Dermis blood vessel endothelial cell (primary cell): ENCODE results near the gene CUEDC1. TPM values are rescaled to one million over a fixed set of nuclear protein-coding genes. Genes with fewer than 3 reads are reported as not detected.

Experiments
- DNase-seq: peaks from one replicate; pipeline ENCODE4 v3.0.0; 2010
- total RNA-seq: library from RNA; depleted of rRNA; stranded (reverse); fragments of >200 nt; gene quantifications from 2 replicates; pipeline ENCODE4 v1.2.3, GENCODE V29; 2014

The CUEDC1 gene
- total RNA-seq, 1 donor from 2014 or later, result 6.5 TPM

DNA sequence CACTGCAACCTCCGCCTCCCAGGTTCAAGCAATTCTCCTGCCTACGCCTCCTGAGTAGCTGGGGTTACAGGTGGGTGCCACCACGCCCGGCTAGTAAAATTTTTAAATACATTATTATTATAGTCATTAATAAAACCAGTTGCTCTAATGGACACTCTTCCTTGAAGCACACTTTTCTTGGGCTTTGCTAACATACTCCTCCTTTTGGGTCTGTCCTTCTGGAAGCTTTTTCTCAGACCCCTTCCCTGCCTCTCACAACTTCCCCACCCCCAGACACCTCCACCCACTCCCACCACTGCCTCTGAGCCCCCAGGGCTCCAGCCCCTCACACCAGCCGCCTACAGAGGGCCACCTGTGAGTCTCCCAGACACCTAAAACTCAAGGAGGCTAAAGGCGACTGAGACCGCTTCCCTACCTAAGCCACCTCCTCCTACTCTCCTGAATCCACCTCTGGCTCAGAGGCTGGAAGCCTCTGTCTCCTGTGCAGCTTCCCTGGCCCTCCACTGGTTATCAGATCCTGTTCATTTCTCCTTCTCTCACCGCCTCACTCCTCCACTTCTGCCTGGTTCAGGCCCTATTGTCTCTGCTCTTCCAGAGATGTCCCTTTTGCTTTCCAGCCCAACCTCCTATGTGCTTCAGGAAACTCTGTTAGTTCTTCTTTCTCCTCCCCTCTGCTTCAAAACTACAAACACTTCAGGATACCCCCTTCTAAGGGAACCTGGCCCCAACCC lies 2.1 kb upstream of the CUEDC1 start:
- no peak for DNase-seq

DNA sequence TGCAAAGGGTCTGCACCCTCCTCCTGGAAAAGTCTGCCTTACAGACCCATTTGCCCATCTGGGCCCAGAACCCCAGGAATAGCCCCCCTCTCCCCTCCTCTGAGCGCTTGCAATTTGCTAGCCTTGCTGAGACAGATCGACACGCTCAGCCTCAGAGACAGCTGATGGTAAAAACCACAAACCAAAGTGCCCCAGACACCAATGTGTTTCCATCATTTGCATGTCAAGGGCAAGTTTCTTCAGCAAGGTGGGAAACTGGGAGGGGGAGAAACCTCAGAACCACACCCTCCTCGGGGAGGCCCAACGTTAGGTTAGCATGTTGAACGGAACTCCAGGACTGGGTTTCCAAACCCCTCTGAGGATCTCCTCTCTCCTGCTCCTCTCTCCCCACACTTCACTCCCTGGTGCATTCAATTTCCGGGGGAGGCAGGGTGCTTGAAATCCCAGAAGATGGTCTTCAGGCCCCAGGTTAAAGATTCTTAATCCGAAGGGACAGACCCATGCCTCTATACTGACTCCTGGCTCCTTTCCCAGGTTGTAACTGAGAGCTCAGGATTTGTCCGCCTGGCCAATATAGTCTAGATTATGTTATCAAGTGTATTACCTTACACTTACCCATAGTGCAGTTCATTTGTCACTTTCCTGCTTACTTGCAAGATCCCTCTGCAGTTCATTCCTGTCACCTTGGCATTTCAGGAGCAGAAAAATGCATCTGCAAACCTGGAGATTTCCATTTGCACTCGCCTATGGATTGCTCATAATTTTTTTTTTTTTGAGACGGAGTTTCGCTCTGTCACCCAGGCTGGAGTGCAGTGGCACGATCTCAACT lies 1.3 kb upstream of the CUEDC1 start:
- DNase-seq, result no peak

DNA sequence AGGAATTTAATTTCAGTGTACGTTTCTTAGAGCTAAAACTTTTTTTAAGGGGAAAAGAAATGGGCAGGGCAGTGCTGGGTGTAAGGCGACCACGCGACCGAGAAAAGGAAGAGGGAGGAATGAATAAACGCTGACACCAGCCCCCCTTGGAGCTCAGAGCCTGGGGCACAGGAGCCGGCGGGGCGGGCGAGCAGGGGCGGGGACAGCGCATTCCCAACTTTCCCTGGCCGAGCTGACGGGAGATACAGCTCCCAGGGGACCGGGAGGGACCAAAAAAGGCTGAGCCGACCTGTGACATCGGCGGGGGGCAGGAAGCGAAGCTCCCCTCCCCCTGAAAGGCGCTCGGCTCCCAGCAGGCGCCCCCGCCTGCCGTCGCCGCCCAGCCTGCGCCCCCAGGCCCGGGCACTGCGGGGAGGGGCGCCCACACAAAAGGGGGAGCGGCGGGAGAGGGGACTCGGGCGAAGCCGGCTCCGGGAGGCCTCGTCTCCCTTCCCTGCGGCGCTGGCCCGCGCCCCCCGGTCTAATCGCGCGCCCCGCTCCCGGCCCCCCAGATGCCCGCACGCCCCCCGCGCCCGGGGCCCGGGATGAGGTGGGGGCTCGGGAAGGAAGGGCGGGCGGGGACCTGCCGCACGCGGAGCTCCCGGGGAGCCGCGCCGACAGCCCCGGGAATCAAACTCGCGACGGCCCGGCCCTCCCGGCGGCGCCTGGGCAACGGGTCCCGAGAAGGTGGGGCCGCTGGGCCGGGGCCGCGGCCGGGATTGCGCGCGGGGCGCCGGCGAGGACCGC lies 622 bp downstream of the CUEDC1 start:
- DNase-seq, result no peak

DNA sequence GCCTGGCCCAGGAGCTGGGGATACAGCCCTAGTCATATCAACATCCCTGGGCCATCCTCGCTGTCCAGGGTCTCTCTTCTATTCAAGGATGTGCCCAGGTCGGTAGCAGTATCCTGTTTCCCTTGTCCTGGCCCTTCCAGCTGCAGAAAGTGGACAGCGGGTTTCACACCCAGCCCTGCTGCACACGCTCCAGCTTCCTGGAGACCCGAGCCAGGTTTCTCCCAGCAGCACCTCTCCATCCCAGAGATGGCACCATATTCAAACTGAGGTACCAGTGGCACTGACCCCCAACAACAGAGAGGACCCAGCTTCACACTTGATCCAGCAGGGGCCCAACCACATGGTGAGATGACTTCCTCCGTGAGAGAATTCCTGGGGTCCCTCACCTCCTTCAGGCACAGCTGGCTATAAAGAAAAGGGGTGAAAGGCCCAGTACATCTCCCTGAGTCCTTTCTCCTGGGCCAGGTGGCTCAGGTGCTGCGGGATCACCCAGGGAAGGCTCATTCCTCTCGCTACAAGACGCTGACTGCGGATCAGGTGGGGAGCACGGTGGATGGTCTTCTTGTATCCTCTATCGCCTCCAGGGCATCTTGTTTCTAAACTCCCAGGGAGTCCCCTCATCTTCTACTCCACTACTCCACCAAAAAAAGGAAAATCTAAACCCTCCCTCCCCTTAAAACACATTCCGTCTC lies 1.4 kb downstream of the CUEDC1 start:
- no peak for DNase-seq

DNA sequence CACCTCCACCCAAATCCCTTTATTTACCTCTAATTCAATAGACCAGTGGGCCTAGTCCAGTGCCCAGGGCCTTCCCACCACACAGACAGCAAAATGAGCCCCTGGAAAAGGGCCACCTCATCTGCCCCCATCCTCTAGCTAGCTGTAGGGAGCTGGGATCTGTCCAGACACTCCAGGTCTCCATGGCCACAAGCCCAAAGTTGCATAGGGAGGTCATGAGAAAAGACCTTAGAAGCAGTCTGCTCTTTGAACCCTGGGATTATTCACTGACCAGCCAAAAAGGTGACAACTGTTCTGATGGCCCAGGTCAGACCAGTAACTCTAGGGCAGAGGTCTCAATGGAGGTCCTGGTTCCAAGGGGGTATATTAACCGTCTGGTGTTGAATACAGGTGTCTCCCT lies 2.0 kb downstream of the CUEDC1 start:
- no peak for DNase-seq

DNA sequence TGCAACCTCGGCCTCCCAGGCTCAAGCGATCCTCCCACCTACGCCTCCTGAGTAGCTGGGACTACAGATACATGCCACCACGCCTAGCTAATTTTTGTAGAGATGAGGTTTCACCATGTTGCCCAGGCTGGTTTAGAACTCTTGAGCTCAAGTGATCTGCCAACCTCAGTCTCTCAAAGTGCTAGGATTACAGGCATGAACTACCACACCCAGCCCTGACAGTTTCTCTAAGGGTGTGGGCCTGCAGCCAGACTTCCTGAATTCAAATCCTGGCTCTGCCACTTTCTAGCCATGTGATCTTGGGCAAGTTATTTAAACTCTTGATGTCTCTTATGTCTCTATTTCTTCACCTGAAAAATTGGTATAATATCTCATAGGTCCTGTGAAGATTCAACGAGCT lies 5.6 kb downstream of the CUEDC1 start:
- DNase-seq, result no peak

DNA sequence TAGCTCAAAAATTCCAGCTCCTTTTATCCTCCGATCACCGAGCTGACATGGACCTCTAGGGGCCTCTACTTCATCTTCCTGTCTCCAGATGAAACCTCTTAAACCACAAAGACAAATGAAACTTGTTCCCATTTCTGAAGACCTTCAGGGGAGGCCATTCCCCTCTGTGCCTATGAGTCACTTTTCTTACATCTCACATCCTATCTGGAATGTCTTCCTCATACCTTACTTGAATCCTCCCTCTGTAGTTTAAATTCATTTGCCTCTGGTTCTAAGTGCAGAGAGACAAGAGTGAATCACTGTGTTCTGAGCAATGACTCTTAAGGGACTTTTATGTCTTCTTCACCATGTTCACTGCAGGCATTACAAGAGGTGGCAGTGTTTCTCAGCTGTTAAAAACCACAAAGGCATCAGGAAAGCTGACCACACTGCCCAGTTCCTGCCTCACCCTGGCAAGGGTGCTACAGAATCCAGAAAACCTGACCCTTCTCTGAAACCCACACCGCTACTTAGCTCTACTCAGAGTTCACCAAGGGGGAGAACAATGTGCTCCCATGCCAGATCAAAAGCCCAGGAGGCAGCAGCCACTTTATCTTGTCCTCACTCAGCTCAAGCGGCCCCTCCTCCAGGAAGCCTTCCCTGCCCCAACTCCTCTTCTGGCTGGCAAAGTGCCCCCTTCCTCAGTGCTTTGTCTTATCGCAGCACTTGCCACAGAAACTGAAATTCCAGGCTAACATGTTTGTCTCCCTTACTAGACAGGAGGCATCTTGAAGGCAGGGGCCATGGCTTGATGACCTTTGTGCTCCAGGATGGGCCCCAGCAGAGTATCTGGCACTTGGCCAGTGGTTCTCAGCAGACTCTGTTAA lies 6.4 kb downstream of the CUEDC1 start:
- DNase-seq, result peak; percentile 64

DNA sequence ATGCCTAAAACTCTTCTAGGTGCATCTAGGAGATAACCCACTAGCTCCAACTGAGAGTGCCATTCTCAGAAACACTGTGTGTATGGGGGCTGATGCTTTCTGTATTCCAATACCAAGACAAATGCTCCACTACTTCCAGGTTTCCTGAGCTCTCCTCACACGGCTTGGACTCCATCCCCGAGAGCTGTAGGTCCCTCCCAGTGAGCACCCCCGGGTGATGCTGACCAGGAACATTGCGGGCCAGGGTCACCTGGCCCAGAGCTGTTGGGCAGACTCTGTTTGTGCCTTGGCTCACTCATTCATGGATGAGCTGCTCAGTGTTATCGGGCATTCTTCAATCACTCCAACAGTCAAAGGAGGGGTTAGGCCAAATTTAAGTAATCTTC lies 7.0 kb downstream of the CUEDC1 start:
- DNase-seq, result no peak

DNA sequence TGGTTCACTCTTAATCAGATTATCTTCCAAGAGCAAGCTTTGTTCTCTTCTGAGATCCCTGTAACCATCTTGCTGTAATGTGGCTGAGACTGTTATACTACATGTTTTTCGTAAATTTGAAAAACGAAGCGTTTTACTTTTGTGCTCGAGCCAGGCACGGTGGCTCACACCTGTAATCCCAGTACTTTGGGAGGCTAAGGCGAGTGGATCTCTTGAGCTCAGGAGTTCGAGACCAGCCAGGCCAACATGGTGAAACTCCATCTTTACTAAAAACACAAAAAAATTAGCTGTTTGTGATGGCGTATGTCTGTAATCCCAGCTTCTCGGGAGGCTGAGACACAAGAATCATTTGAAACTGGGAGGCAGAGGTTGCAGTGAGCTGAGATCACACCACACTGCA lies 7.8 kb downstream of the CUEDC1 start:
- no peak for DNase-seq

DNA sequence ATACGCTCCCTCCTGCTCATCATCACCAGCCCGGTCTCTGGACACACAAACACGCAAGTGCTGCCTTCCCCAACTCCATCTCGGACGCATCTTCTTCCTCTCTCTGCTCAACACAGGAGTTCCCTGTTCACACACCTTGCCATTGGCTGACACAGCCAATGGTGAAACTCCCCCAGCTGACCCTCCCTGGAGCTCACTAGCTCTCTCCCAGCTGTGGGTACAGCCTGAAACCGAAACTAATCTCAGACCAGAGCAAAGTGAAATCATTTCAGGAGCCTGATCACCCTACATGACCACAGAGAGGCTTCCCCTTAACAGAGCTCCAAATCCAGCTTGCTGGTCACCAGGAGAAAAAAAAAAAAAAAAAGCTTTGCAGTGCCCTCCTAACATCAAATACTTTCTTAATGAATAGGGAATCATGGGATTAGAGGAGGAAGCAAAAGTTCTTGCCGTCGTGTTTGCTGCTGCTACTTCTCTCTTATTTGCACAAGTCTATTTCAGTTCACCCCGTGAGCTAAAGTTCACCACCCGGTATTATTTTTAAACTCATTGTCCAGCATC lies 8.3 kb downstream of the CUEDC1 start:
- peak; percentile 63 for DNase-seq

DNA sequence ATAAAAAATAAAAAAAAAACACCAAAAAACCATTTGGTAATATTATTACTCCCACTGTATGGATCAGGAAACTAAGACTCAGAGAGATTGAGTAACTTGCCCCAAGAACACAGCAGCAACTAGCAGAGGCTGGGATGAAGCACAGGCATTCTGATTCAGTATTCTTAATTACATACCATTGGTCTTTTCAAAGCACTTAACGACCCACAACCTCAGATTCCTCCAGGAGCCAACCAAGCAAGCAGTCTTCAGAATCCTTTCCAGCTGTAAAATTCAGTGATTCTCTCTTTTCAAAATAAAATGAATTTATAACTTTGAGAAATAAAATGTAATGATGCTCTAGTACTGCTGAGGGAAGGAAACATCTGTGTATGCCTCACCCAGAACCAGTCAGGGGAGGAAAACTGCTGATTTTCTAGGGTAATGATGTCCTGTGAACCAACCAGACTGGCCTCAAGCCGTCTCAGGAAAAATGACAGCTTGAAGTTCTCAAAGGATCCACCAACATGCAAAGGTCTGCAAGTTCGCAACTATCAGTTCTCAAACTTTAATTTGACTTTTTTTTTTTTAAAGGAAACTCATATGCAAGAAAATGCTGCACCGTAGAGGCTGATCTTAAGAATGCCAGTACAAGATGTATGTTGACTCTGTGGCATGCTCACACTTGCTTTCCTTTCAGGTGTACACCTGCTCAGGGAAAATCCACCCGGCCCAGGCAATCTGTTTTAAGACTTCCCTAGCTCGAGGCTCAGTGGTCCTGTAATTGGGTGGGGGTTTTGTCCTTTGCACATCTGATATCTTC lies 9.0 kb downstream of the CUEDC1 start:
- DNase-seq, result no peak

DNA sequence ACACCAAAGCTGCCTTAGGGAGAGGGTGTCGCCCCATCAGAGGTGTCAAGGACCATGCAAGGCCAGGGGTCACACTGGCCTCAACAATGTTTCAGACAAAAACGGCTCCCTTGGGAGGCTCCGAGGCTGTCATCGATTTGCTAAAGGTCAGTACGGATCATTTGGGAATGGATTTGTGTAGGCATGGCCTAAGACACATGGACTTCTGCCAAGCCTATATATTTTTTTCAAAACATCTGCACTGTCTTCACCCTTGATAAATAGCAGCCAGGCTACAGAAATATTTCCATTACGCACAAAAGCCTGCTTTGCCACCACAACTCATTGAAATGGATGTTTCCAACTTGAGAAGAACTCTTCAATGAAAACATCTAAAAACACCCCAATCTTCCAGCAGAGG lies 10.3 kb downstream of the CUEDC1 start:
- DNase-seq, result no peak

DNA sequence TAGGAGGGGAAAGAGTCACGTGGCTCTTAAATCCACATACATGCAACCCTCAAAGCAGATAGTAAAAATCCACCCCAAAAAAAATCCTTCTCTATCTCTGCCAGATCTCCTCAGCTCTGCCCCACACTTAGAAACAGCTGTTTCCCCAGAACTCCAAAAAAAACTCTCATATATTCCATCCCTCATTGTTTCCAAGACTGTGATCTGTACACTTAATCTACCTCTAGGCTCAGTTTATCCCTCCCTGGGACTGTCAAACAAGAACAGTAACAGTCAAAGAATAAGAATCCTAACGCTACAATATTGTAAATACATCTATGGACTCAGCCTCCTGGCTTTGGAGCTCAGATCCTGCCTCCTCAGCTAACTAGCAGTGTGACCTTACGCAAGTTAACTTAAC lies 11.6 kb downstream of the CUEDC1 start:
- DNase-seq, result no peak

DNA sequence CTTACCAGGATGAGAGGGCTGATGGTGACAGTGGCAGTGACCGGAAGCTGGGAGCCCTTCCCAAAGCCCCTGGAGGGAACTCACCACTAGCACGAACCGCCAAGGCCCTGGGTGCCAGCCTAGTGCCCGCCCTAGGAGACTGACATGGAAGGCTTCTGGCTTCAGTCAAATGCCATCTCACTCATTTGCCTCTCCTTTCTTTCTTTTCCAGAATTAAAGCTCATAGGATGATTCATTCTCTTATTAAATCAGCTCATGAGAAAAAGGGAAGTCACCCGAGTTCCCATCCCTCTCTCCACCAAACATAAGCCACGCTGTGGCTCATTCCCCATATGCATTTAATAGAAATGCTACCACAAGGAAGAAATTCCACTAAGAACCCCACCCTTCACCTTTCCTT lies 12.1 kb downstream of the CUEDC1 start:
- no peak for DNase-seq

DNA sequence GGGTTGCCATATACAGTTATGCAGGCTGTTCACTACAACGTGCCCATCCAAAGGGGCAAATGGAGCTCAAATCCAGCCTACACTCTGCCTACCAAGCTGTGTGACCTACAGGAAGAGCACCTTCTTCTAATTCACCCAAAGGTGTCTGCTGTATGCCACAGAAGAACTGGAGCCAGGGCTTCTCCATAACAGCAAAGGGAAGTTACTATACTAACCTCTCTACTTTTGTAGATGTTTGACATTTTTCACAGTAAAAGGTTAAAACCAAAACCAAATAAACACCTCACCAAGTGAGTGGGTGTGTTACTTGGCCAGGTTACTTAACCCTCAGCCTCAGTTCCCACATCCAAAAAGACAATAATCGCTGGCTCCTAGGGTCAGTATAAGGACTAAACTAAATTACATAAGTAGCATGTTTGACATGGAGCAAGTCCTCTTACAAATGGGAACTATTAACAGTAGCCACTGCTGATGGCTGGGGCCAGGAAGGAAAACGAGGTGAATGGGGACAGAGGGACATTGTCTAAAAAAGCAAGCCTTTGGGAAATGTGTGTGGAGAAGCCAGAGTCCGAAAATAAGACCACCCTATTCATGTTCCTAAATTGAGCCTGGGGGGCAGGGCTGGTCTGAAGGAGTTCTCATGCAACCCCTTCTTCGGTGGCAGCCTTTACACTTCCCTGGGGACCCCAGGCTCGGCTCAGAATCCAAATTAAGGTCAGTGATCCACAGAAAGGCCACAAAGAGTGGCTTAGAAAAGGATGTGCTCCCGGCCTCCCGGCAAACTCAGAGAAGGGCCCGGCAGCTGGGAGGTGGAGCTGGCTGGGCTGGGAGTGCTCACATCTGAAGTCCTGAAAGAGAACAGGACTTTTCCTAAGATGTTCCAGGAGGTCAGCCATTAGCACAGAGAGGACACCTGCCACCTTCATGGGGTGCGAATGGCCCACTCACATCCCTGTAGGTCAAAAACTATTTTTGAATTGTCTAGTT lies 13.5 kb downstream of the CUEDC1 start:
- DNase-seq, result no peak

DNA sequence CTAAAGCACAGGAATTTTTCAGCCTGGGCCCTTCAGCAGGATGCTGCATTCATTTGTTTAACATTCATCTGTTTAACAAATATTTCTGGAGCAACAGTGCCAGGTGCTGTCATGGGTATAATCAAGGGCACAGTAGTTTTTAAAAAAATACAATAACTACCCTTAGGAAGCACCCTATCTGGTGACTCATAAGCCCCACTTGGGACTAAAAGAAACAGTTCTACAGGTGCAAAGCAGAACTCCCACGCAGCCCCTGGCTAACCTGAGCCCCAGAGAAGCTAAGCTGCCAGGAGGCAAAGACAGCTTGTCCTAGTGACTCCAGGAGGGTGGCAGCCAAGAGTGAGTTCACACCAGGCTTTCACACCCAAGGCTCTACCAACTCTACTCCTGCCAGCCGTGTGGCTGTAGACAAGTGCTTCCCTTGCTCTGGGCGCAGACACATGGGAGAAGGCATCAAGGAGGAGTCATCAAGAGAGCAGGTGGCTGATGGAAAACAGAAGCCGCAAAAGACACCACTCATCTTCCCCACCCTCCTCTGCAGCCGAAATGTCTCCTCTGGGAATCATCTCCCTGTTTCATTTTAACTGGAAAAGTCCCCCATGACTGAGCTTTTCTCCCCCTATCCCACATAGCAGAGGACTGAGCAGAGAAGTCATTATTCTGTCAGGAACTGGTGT lies 14.4 kb downstream of the CUEDC1 start:
- no peak for DNase-seq

DNA sequence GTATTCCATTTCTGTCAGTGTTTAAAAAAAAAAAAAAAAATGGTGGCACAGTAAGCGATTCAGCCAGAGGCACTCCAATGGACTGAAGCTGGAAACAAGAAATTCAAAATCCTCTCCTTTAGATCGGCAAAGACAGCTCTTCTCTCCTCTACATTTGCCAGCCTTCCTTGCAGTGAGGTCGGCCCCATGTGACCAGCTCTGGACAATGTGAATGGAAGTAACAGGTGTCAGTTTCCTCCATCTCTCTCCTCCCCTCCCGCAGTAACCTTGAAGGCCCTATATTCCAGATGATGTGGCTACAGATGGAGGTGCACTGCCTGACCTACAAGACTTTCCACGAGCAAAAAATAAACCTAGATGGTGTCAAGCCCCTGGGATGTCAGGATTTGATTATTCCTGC lies 15.0 kb downstream of the CUEDC1 start:
- no peak for DNase-seq

DNA sequence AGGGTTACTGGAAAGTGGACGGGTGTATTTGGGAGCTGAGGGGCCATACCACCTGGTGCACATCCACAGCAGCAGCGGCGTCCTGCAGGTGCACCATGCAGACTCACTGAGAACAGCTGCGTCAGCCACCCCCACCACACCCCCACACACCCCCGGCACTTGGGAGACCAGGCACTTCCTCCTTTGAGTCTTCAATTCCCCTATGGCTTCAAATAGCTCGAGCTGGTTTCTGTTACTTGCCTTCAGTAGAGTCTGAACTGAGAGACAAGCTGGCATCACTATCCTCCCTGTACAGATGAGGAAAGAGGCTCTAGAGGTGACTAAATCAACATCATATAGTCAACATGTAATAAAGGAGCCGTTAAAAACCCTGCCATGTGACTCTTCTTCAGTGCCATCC lies 15.4 kb downstream of the CUEDC1 start:
- no peak for DNase-seq

DNA sequence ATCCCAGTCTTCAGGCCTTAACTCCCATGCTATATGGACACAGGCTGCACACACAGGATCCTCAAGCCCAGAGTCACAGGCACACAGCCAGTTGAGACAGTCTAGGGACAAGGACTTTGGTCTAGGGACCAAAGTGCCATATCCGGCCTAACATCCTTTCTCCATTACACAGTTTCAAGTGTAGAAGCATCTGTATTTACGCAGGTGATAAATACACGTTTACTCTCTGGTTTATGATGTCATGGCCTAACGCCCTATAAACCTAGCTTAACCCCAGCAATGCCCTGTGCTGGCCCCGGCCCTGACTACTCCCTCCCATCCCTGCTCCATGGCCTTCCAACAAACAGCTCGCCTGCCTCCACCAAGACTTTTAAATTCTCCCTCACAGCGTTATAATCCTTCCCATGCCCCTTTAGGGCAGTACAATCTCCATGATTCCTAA lies 17.1 kb downstream of the CUEDC1 start:
- DNase-seq, result no peak
